ENCODE results near the gene HNRNPUL2.

DNA sequence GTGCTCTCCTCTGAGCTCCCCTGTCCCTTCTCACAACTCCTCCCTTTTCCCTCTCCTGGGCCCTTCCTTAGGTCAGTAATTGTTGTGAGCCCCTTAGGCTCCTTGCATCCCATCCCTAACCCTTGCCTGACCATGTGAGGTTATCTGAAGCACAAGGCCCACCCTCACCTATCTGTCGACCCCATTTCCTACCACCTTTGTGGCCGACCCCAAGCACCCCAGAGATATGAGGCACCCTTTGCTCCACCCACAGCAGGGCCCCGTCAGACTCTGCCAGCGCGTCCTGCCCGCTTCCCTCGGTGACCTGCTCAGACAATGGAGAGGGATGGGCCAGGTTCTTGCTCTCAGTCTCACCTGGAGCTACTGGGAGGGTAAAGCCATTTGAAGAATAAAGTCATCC is 18.5 kb downstream of the HNRNPUL2 start:
- TF ChIP-seq, protein P1, sequence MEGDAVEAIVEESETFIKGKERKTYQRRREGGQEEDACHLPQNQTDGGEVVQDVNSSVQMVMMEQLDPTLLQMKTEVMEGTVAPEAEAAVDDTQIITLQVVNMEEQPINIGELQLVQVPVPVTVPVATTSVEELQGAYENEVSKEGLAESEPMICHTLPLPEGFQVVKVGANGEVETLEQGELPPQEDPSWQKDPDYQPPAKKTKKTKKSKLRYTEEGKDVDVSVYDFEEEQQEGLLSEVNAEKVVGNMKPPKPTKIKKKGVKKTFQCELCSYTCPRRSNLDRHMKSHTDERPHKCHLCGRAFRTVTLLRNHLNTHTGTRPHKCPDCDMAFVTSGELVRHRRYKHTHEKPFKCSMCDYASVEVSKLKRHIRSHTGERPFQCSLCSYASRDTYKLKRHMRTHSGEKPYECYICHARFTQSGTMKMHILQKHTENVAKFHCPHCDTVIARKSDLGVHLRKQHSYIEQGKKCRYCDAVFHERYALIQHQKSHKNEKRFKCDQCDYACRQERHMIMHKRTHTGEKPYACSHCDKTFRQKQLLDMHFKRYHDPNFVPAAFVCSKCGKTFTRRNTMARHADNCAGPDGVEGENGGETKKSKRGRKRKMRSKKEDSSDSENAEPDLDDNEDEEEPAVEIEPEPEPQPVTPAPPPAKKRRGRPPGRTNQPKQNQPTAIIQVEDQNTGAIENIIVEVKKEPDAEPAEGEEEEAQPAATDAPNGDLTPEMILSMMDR (IDR thresholded peaks at IDR 0.05): no peak
- no peak for TF ChIP-seq POLR2A (IDR thresholded peaks at IDR 0.05)

All from testis (tissue), 2 donors.